Smooth muscle cell (in vitro differentiated cells): ENCODE measurements around the gene FCRL5. TPM values are rescaled to one million over a fixed set of nuclear protein-coding genes. Genes with fewer than 3 reads are reported as not detected.

Source experiments
- DNase-seq: peaks from one replicate; lab custom pipeline; 2025; ENCODE audit not compliant: unreplicated experiment; lab: John Stamatoyannopoulos, UW
- H2AFZ ChIP-seq: fragments of 200-600 bp; sonication (generic); 2 replicates; pipeline ENCODE4 v1.6.0; 2016; ENCODE audit warnings: antibody characterized with exemption, low read depth, mild to moderate bottlenecking
- H3F3A ChIP-seq: fragments of 200-600 bp; sonication (generic); 2 replicates; pipeline ENCODE4 v1.6.0; 2017; ENCODE audit warnings: antibody characterized with exemption, low read depth
- H3K27ac ChIP-seq: fragments of 200-600 bp; sonication (generic); 2 replicates; pipeline ENCODE4 v1.5.1; 2016; ENCODE audit warnings: low read depth, mild to moderate bottlenecking
- H3K27me3 ChIP-seq: fragments of 200-600 bp; sonication (generic); 2 replicates; pipeline ENCODE4 v1.6.1; 2016; ENCODE audit warnings: low read depth, mild to moderate bottlenecking
- H3K36me3 ChIP-seq: fragments of 200-600 bp; sonication (generic); 2 replicates; pipeline ENCODE4 v1.5.1; 2016; ENCODE audit warnings: low read depth
- H3K4me1 ChIP-seq: fragments of 200-600 bp; sonication (generic); 2 replicates; pipeline ENCODE4 v1.5.1; 2016; ENCODE audit warnings: low read depth
- H3K4me2 ChIP-seq: fragments of 200-600 bp; sonication (generic); 2 replicates; pipeline ENCODE4 v1.6.0; 2016; ENCODE audit warnings: mild to moderate bottlenecking
- H3K4me3 ChIP-seq: fragments of 200-600 bp; sonication (generic); 2 replicates; pipeline ENCODE4 v1.5.1; 2016; ENCODE audit warnings: mild to moderate bottlenecking
- H3K79me2 ChIP-seq: fragments of 200-600 bp; sonication (generic); 2 replicates; pipeline ENCODE4 v1.6.0; 2016; ENCODE audit warnings: low read depth, mild to moderate bottlenecking
- H3K9ac ChIP-seq: fragments of 200-600 bp; sonication (generic); 2 replicates; pipeline ENCODE4 v1.6.0; 2016; ENCODE audit warnings: low read depth
- H3K9me3 ChIP-seq: fragments of 200-600 bp; sonication (generic); replicated peaks from 2 replicates; pipeline ENCODE4 v1.5.1; 2016; ENCODE audit warnings: low read depth
- H4K20me1 ChIP-seq: fragments of 200-600 bp; sonication (generic); 2 replicates; pipeline ENCODE4 v1.6.0; 2016; ENCODE audit warnings: low read depth
- CTCF ChIP-seq: fragments of 200-600 bp; sonication (generic); IDR thresholded peaks from 2 replicates; pipeline ENCODE4 v1.5.1; 2017; ENCODE audit warnings: borderline replicate concordance, mild to moderate bottlenecking, antibody characterized with exemption; ENCODE audit not compliant: insufficient read depth, poor library complexity, severe bottlenecking
- WGBS: methylation state at CpG from one replicate; pipeline ENCODE4 v1.1.7; 2016; ENCODE audit warnings: low lambda C conversion rate; 5-methylcytosine and 5-hydroxymethylcytosine counted together
- polyA plus RNA-seq: library from polyadenylated mRNA; unstranded; fragments of >200 nt; fragmentation: Nextera tagmentation; extraction: Ambion mirVana; gene quantifications from 2 replicates; pipeline ENCODE4 v1.2.1, GENCODE V29; 2016
- total RNA-seq: library from RNA; depleted of rRNA; stranded (reverse); fragments of >200 nt; gene quantifications from 2 replicates; pipeline ENCODE4 v1.2.3, GENCODE V29; 2014

FCRL5 gene
- total and polyA plus RNA-seq, 2 experiments from 2014 or later, result not detected

GRCh38 chr1:157482174-157482573 lies 70.1 kb downstream of the FCRL5 start:
- no peak for DNase-seq
- no peak overlapping the region for H3K4me3 ChIP-seq

GRCh38 chr1:157478030-157478429 lies 74.3 kb downstream of the FCRL5 start:
- no peaks in the 10 kb centered on the region for H3K27me3 ChIP-seq
- no peaks in the 10 kb centered on the region for H3K79me2 ChIP-seq
- H3K9ac ChIP-seq, result no peak overlapping the region
- no peak for DNase-seq
- no peak overlapping the region for H3K4me3 ChIP-seq
- H3K36me3 ChIP-seq, result no peaks in the 10 kb centered on the region
- H3K4me1 ChIP-seq, result no peaks in the 10 kb centered on the region
- H3K9me3 ChIP-seq, result no peaks in the 10 kb centered on the region
- no peak for TF ChIP-seq CTCF
- no peak overlapping the region for H3K27ac ChIP-seq
- H4K20me1 ChIP-seq, result no peaks in the 10 kb centered on the region
- H3K4me2 ChIP-seq, result no peak overlapping the region
- no peak overlapping the region for H2AFZ ChIP-seq
- H3F3A ChIP-seq, result no peaks in the 10 kb centered on the region

More at GRCh38 chr1:157482174-157482573, 70.1 kb downstream of the FCRL5 start:
- no peaks in the 10 kb centered on the region for H4K20me1 ChIP-seq
- H3K9ac ChIP-seq, result no peak overlapping the region
- no peak overlapping the region for H3K4me2 ChIP-seq
- no peaks in the 10 kb centered on the region for H3K79me2 ChIP-seq
- no peaks in the 10 kb centered on the region for H3F3A ChIP-seq
- no peak for TF ChIP-seq CTCF
- H3K27me3 ChIP-seq, result no peaks in the 10 kb centered on the region
- no peaks in the 10 kb centered on the region for H3K4me1 ChIP-seq
- H2AFZ ChIP-seq, result no peak overlapping the region
- no peak overlapping the region for H3K27ac ChIP-seq
- H3K36me3 ChIP-seq, result no peaks in the 10 kb centered on the region
- H3K9me3 ChIP-seq, result no peaks in the 10 kb centered on the region

- H3K79me2 ChIP-seq, result no peaks in the 10 kb centered on the region
- no peak for TF ChIP-seq CTCF
- no peaks in the 10 kb centered on the region for H3K9me3 ChIP-seq
- H3F3A ChIP-seq, result no peaks in the 10 kb centered on the region
- no peak overlapping the region for H3K27ac ChIP-seq
- no peak for DNase-seq
- no peak overlapping the region for H2AFZ ChIP-seq
- 81% methylated on average over 4 of the region's 4 CpGs for WGBS
- no peaks in the 10 kb centered on the region for H3K4me1 ChIP-seq
- H3K4me2 ChIP-seq, result no peak overlapping the region
- H3K27me3 ChIP-seq, result no peaks in the 10 kb centered on the region
- no peak overlapping the region for H3K4me3 ChIP-seq
- no peaks in the 10 kb centered on the region for H4K20me1 ChIP-seq
- no peaks in the 10 kb centered on the region for H3K36me3 ChIP-seq
- no peak overlapping the region for H3K9ac ChIP-seq
These were observed 74.9 kb downstream of the FCRL5 start for GRCh38 chr1:157477419-157477818.

GRCh38 chr1:157472959-157473358 lies 79.4 kb downstream of the FCRL5 start:
- TF ChIP-seq CTCF, result no peak
- Histone ChIP-seq H3K4me1 (no peaks in the 10 kb centered on the region), H3K4me2 (no peak overlapping the region), H2AFZ (peak overlapping the region; percentile 21), H3K27ac (no peak overlapping the region), H3K27me3 (no peaks in the 10 kb centered on the region), H4K20me1 (no peaks in the 10 kb centered on the region), H3K79me2 (no peaks in the 10 kb centered on the region), H3F3A (no peaks in the 10 kb centered on the region), H3K9me3 (no peaks in the 10 kb centered on the region), H3K9ac (no peak overlapping the region), H3K4me3 (no peak overlapping the region), H3K36me3 (no peaks in the 10 kb centered on the region)
- WGBS, result 91% methylated on average over 3 of the region's 3 CpGs
- no peak for DNase-seq
